Kidney capillary endothelial cell (primary cell): Measurements from ENCODE around the gene PROX2.

Source experiments
- DNase-seq: peaks from one replicate; pipeline ENCODE4 v3.0.0-alpha.2; 2018; ENCODE audit warnings: low spot score

PROX2 gene

GRCh38 chr14:74843653-74844052, 32.3 kb downstream of the PROX2 start:
- no peak for DNase-seq

DNA sequence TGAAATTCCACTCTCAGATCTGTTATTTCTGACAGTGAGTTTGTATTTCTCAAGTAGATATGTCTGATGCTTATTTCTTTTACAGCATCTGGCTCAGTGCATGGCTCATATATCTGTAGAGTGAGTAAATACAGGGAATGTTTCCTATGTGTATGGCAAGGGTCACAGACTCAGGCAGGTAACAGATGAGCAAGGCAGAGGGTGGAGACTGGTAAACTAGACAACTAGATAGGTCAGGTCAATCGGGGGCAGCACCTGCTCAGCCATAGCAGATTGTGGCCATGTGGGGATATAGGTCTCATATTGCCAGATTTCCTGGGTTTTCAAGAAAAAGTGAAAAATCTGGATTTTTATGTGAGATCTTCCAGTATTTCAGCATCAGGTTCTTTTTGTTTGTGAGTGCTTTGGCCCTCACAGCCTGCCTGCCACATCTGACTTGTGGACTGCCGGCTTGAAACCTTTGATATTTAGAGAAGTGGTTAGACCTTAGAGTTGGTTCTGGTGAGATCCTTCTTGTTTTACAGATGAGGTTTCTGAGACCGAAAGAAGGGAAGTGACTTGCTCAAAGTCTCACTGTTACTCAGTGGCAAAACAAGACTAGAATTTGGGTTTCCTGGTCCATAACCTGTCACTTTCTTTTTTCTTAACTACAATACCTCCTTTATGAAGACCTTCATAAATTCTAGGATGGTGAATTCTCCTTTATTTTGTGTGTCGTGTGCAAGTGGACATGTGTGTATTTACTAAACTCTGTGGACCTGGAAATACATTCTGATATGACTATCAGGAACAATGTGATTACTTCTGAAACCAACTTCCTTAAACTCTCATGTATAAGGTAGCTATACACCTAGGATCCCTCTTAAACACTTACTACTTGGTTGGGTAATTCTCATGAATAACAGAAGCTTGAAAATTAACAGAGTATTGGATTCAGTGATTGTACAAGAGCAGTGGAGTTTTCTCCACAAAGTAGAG, 34.4 kb downstream of the PROX2 start:
- no peak for DNase-seq

GRCh38 chr14:74840603-74841030, 35.3 kb downstream of the PROX2 start:
- DNase-seq, result no peak

- DNase-seq, result no peak
Measured at GRCh38 chr14:74838166-74838565, 37.8 kb downstream of the PROX2 start.

DNA sequence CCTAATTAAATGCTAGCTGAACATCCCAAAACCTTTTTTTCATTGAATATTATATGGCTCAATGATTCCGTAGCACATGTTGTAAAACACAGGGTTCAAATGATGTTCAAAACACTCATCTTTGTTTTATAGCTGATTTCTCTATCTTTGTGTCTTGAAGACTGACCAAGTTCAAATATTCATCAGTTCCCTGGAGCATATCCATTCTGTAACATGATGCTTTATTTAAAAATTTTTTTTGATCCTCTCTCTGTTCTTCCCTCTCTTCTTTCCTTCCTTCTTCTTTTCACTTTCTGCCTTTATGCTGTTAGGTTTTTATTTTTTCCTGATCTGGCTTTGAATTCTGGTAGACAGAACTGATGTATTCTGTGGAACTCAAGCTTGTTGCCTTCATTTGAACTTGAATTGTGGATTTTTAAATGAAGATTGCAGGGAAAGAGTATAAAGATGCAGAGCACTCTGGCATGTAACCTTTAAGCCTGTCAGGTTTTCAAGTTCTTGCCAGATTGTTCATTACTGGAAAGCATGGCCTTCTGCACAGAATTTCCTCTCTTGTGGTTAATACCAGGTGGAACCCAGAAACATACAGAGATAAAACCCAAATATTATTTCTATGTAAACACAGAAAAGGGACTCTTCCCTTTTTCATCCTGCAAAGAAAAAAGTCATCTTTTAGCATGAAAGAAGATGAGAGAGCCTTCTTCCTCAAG, 39.5 kb downstream of the PROX2 start:
- no peak for DNase-seq

DNA sequence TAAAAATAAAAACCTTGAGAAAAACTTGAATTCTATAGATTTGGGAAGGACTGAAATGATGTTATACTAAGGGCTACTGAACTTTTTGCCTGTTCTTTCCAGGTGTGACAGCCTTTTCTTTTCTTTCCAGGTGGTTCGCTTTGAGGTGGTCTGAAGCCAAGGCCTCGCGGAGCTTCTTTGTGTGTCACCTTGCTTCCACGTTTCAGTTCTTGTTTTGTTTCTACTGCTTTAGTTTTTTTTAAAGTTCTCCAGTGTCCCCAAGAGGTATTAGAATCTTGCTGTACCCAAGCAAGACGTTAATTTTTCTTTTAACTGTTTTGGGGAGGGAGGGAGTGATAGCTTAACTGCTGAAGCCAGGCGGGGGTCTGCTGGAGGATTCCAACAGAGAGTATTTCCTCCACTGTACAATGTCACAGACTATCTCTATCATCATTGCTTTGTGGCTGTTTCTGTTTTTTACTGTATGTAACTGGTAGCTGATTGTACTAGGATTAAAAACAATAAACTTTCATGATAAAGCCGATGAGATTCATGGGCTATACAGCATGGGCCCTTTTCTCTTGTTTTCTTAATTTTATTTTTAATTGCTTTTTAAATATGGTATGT, 40.2 kb downstream of the PROX2 start:
- DNase-seq, result no peak

DNA sequence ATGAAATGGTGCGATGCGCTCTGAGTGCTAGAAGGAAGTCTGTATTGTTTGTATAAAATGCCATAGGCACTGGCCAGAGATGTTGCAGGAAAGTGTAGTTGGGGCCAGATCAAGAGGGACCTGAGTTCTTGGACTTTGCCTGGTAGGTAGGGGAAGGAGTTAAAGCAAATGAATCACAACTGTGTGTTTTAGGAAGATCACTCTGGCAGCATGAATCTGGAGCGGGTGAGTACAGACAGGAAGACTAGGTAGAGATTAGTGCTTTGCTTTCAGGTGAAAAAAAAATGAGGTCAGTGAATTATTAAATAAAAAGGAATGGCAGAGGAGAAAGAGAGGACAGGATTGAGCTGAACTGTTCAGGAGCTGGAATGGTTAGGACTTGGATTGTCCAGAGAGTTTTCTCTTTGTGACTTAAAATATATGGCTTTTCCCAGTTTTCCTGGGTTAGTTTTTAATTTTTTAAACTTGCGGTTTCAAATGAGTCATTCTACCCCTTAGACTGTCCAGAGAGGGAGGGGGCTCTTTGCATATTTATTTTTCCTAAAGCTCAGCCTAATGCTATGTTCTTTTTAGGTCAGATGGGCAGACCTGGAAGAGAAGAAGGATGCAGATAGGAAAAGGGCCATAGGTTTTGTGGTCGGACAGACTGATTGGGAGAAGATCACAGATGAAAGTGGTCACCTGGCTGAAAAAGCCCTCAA, 41.1 kb downstream of the PROX2 start:
- DNase-seq, result no peak

- DNase-seq, result no peak
Measured at GRCh38 chr14:74832849-74833248, 43.1 kb downstream of the PROX2 start.

DNA sequence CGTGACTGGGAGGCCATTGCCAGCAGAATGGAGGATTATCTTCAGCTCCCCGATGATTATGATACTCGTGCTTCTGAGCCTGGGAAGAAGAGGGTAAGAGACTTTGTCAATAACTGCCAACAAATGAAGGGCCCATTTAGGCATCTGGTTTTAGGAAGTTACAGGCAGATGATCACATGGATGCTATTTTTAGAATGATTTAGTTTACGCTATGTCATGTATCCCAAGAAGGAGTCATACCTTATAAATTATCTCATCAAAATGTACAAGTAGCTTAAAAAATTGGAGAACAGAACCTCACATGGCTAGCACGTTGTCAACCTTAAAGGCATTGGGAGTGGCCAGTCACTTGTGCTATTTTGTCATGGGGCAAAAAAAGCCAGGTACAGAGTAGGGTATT, 46.7 kb downstream of the PROX2 start:
- no peak for DNase-seq

DNA sequence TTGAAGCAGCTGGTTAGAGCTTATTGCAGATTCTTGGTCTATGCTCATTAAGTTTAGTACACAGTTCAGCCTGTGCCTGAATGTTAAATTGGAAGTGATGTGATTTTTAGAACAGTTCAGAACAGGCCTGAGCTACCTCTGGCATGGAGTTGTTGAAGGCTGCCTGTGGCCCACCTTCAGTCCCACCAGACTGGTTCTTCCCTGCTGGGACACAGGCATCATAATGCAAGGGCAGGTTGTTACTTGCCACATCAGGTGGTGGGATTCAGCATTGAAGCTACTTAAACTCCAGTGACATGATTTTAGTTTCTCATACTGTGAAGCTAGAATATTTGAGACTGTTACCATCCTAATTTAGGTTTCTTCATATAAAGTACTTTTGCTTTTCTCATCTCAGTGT, 49.4 kb downstream of the PROX2 start:
- DNase-seq, result no peak
